Trophoblast cell (in vitro differentiated cells and primary cell): Measurements from ENCODE around the gene NFYC.
A peak's percentile ranks its signal among the peaks of the same experiment; 100 is the strongest.

Experiments used
- DNase-seq, 2 donors: peaks; one replicate each; pipeline ENCODE4 v3.0.0-alpha.2; 2016
- H2AFZ ChIP-seq: 2 replicates; pipeline ENCODE4 v1.6.1; 2013; ENCODE audit warnings: low read length, moderate library complexity, mild to moderate bottlenecking; ENCODE audit not compliant: insufficient read depth, poor library complexity
- H2AK5ac ChIP-seq: 2 replicates; pipeline ENCODE4 v1.6.1; 2013; ENCODE audit warnings: mild to moderate bottlenecking, low read length
- H2BK120ac ChIP-seq: 2 replicates; pipeline ENCODE4 v1.6.1; 2013; ENCODE audit warnings: low read length, mild to moderate bottlenecking, moderate library complexity; ENCODE audit not compliant: insufficient read depth, poor library complexity
- H2BK12ac ChIP-seq: 2 replicates; pipeline ENCODE4 v1.6.1; 2013; ENCODE audit warnings: mild to moderate bottlenecking, low read length, moderate library complexity
- H2BK5ac ChIP-seq: 2 replicates; pipeline ENCODE4 v1.6.1; 2013; ENCODE audit warnings: low read length, low read depth, moderate library complexity, mild to moderate bottlenecking; ENCODE audit not compliant: poor library complexity
- H3K14ac ChIP-seq: 2 replicates; pipeline ENCODE4 v1.6.1; 2013; ENCODE audit warnings: mild to moderate bottlenecking, low read length
- H3K18ac ChIP-seq: 2 replicates; pipeline ENCODE4 v1.6.1; 2013; ENCODE audit warnings: mild to moderate bottlenecking, low read length
- H3K23ac ChIP-seq: 2 replicates; pipeline ENCODE4 v1.6.1; 2013; ENCODE audit warnings: low read length
- H3K27ac ChIP-seq: 2 replicates; pipeline ENCODE4 v1.5.1; 2013; ENCODE audit warnings: low read depth, mild to moderate bottlenecking, inconsistent platforms, low read length, moderate library complexity
- H3K27me3 ChIP-seq: 2 replicates; pipeline ENCODE4 v1.6.1; 2013; ENCODE audit warnings: inconsistent platforms, mild to moderate bottlenecking, low read length, moderate library complexity; ENCODE audit not compliant: insufficient read depth
- H3K36me3 ChIP-seq, 2 experiments: 1 replicate in 1 of 2; 2 replicates in 1 of 2; pipeline ENCODE4 v1.6.1; 2013; ENCODE audit warnings: low read length in 2 of 2, mild to moderate bottlenecking in 2 of 2, moderate library complexity in 1 of 2; ENCODE audit not compliant: insufficient read depth in 2 of 2, control insufficient read depth in 1 of 2
- H3K4ac ChIP-seq: 2 replicates; pipeline ENCODE4 v1.6.1; 2013; ENCODE audit warnings: low read depth, mild to moderate bottlenecking, low read length, moderate library complexity
- H3K4me1 ChIP-seq, 2 experiments: 1 replicate in 1 of 2; 2 replicates in 1 of 2; pipeline ENCODE4 v1.6.1; 2013; ENCODE audit warnings: low read length in 2 of 2, mild to moderate bottlenecking in 2 of 2, moderate library complexity in 1 of 2; ENCODE audit not compliant: insufficient read depth in 2 of 2, control insufficient read depth in 1 of 2
- H3K4me2 ChIP-seq: 2 replicates; pipeline ENCODE4 v1.6.1; 2013; ENCODE audit warnings: inconsistent platforms, mild to moderate bottlenecking, low read length, moderate library complexity
- H3K4me3 ChIP-seq: 2 replicates; pipeline ENCODE4 v1.5.1; 2013; ENCODE audit warnings: mild to moderate bottlenecking, low read depth, low read length, inconsistent platforms
- H3K79me1 ChIP-seq: one replicate; pipeline ENCODE4 v1.6.1; 2013; ENCODE audit warnings: low read length
- H3K79me2 ChIP-seq: 2 replicates; pipeline ENCODE4 v1.6.1; 2013; ENCODE audit warnings: low read length, mild to moderate bottlenecking; ENCODE audit not compliant: control insufficient read depth, insufficient read depth, poor library complexity
- H3K9ac ChIP-seq: 2 replicates; pipeline ENCODE4 v1.6.1; 2013; ENCODE audit warnings: mild to moderate bottlenecking, low read length
- H3K9me3 ChIP-seq: 2 replicates; pipeline ENCODE4 v1.6.1; 2013; ENCODE audit warnings: low read depth, mild to moderate bottlenecking, control low read depth, inconsistent platforms, low read length; ENCODE audit not compliant: insufficient read depth
- H4K12ac ChIP-seq: 2 replicates; pipeline ENCODE4 v1.6.1; 2013; ENCODE audit warnings: low read depth, mild to moderate bottlenecking, low read length, moderate library complexity
- H4K8ac ChIP-seq: 2 replicates; pipeline ENCODE4 v1.6.1; 2013; ENCODE audit warnings: low read depth, mild to moderate bottlenecking, low read length, moderate library complexity
- H4K91ac ChIP-seq: one replicate; pipeline ENCODE4 v1.6.1; 2013; ENCODE audit warnings: low read depth, mild to moderate bottlenecking, low read length, moderate library complexity
- WGBS: extraction: QIAGEN DNeasy Blood & Tissue Kit; methylation state at CpG from one replicate; pipeline ENCODE4 v1.1.7; 2013; ENCODE audit warnings: missing lambda C conversion rate; ENCODE audit not compliant: insufficient read length, insufficient coverage; ENCODE audit errors: extremely low coverage; 5-methylcytosine and 5-hydroxymethylcytosine counted together

The NFYC gene

DNA sequence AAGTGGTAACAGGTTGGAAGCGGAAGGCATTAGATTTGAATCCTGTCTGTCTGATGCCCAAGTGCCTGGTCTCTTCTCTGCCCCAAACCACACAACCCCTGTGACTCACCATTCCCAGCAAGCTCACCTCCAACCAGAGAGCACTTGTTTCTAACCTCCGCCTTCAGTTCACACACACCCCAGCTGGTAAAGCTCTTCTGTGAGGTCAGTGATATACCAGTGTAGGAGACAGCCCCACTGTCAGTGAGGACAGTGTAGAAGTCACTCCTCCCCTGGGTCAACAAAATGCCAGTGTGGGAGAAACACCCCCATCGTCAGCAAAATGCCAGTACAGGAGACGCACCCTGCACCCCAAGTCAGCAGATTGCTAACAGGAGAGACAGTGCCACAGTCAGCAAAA, 28.6 kb upstream of the NFYC start:
- Histone ChIP-seq H4K8ac (no peak overlapping the region), H3K18ac (no peak overlapping the region), H2BK12ac (no peak overlapping the region), H3K36me3 (no peaks in the 10 kb centered on the region), H3K23ac (no peak overlapping the region), H2AFZ (no peak overlapping the region), H4K91ac (no peak overlapping the region), H3K4me1 (peaks cover 0 to 11% of the 10 kb centered on the region in 2 experiments), H3K4ac (no peak overlapping the region), H3K79me2 (no peaks in the 10 kb centered on the region), H3K27ac (no peak overlapping the region), H3K9me3 (peaks cover 3% of the 10 kb centered on the region), H4K12ac (no peak overlapping the region), H3K9ac (no peak overlapping the region), H2AK5ac (no peak overlapping the region), H2BK120ac (no peak overlapping the region), H3K14ac (no peak overlapping the region), H3K4me3 (no peak overlapping the region), H3K27me3 (no peaks in the 10 kb centered on the region), H3K4me2 (no peak overlapping the region), H2BK5ac (no peak overlapping the region), H3K79me1 (no peaks in the 10 kb centered on the region)
- WGBS: no CpG with 5 or more reads among the region's 4 CpGs
- no peak for DNase-seq

DNA sequence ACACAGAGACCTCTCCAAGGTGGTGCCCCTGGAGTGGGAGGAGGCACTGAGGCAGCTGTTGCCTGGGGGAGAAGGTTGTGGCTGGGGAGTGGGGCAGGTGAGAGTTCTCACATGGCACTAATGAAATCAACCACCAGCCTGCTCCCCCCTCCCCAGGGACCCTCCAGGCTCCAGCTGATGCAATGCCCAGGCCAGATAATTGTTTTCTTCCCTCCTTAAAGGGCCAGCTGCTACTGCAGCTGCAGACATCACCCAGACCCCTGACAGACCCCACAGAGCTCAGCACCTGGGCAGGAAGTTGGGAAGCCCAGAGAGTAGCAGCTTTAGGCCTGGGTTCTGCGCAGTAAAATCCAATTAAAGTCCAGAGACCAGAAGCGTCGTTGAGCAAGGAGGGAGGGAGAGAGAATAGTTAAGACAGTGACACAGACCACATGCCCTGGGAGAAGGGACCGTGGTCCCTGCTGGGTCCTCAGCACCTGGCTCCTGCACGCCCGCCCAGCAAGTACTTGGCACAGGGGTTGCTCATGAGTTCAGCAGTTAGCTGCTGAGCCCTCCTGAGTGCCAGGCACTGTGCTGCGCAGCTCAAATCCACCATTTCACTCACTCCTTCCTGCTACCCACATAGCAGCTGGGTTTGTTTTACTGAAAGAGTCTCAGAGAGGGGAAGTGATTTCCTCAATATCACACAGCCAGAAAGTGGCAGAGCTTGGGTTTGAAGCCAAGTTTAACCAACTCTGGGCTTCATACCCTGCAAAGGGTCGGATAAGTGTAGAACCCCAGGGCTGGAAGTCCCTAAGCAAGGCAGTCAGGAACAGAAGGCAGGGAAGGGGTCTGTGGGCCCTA, 28.0 kb upstream of the NFYC start:
- Histone ChIP-seq H3K23ac (no peak overlapping the region), H3K9me3 (peaks cover 3% of the 10 kb centered on the region), H3K14ac (no peak overlapping the region), H3K9ac (no peak overlapping the region), H2BK12ac (no peak overlapping the region), H2AK5ac (no peak overlapping the region), H2BK5ac (no peak overlapping the region), H3K27me3 (no peaks in the 10 kb centered on the region), H3K79me2 (no peaks in the 10 kb centered on the region), H3K4me1 (peaks cover 0 to 11% of the 10 kb centered on the region in 2 experiments), H4K12ac (no peak overlapping the region), H3K36me3 (no peaks in the 10 kb centered on the region), H4K8ac (no peak overlapping the region), H3K27ac (no peak overlapping the region), H2BK120ac (no peak overlapping the region), H2AFZ (peak overlapping the region; percentile 35), H4K91ac (no peak overlapping the region), H3K79me1 (no peaks in the 10 kb centered on the region), H3K4me2 (no peak overlapping the region), H3K4ac (no peak overlapping the region), H3K18ac (no peak overlapping the region), H3K4me3 (no peak overlapping the region)
- DNase-seq: no peak
- no CpG with 5 or more reads among the region's 8 CpGs for WGBS

- Histone ChIP-seq H3K4me2 (no peak overlapping the region), H3K4me3 (no peak overlapping the region), H3K14ac (no peak overlapping the region), H3K4me1 (peaks cover 0 to 13% of the 10 kb centered on the region in 2 experiments), H2AK5ac (no peak overlapping the region), H4K12ac (no peak overlapping the region), H3K9ac (no peak overlapping the region), H3K27me3 (no peaks in the 10 kb centered on the region), H4K8ac (no peak overlapping the region), H4K91ac (no peak overlapping the region), H3K79me2 (no peaks in the 10 kb centered on the region), H2AFZ (no peak overlapping the region), H3K27ac (no peak overlapping the region), H3K36me3 (no peaks in the 10 kb centered on the region), H3K23ac (no peak overlapping the region), H2BK12ac (no peak overlapping the region), H2BK120ac (no peak overlapping the region), H3K79me1 (no peaks in the 10 kb centered on the region), H3K4ac (no peak overlapping the region), H2BK5ac (no peak overlapping the region), H3K18ac (no peak overlapping the region), H3K9me3 (peaks cover 3% of the 10 kb centered on the region)
- WGBS: no CpG with 5 or more reads among the region's 1 CpG
- DNase-seq: no peak
Observed at GRCh38 chr1:40664167-40664537, 27.4 kb upstream of the NFYC start.

DNA sequence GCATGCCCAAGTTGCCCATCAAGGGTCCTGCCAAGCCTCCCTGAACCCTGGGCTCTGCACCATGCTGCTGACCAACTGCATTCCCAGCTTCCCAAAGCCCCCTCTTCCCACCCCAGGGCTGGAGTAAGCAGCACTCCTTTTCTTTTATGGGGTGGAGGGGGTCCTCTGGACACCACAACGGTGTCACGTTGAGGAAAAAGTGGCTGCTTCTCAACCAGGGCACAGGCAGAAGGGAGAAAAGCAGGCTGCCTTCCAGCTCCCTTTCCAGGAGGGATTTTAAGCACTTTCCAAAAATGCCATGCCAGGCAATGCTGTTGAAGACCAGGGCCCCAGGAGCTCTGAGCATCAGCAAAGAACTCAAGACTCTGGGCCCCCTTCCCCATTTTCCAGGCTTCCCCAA, 26.7 kb upstream of the NFYC start:
- H3K9me3 ChIP-seq: peaks cover 3% of the 10 kb centered on the region
- H4K91ac ChIP-seq: no peak overlapping the region
- H2BK12ac ChIP-seq: no peak overlapping the region
- no peak overlapping the region for H4K8ac ChIP-seq
- H3K36me3 ChIP-seq: no peaks in the 10 kb centered on the region
- H3K27me3 ChIP-seq: no peaks in the 10 kb centered on the region
- no peak overlapping the region for H3K9ac ChIP-seq
- H2BK5ac ChIP-seq: no peak overlapping the region
- H4K12ac ChIP-seq: no peak overlapping the region
- H2BK120ac ChIP-seq: no peak overlapping the region
- H3K79me2 ChIP-seq: no peaks in the 10 kb centered on the region
- H3K4me1 ChIP-seq: peaks cover 0 to 13% of the 10 kb centered on the region in 2 experiments
- WGBS: no CpG with 5 or more reads among the region's 2 CpGs
- H3K14ac ChIP-seq: no peak overlapping the region
- H3K4me3 ChIP-seq: no peak overlapping the region
- H3K4ac ChIP-seq: no peak overlapping the region
- H3K79me1 ChIP-seq: no peaks in the 10 kb centered on the region
- DNase-seq: no peak
- no peak overlapping the region for H2AK5ac ChIP-seq
- no peak overlapping the region for H3K23ac ChIP-seq
- H3K4me2 ChIP-seq: peak overlapping the region; percentile 80
- H3K18ac ChIP-seq: no peak overlapping the region
- H2AFZ ChIP-seq: no peak overlapping the region
- no peak overlapping the region for H3K27ac ChIP-seq
